Type B pancreatic cell (in vitro differentiated cells): ENCODE data around the gene FGF14. TPM values are rescaled to one million over a fixed set of nuclear protein-coding genes. Genes with fewer than 3 reads are reported as not detected.

Experiments
- DNase-seq: peaks from one replicate; pipeline ENCODE4 v3.0.0; 2021; ENCODE audit warnings: mixed read lengths; ENCODE audit not compliant: unreplicated experiment; ENCODE audit errors: extremely low spot score
- H3K27ac Mint-ChIP-seq: 2 replicates; pipeline ENCODE4 v1.8.0; 2021; ENCODE audit warnings: mild to moderate bottlenecking, mixed read lengths
- H3K27me3 Mint-ChIP-seq: 2 replicates; pipeline ENCODE4 v1.8.0; 2021; ENCODE audit warnings: mixed read lengths
- H3K36me3 Mint-ChIP-seq: 2 replicates; pipeline ENCODE4 v1.8.0; 2021; ENCODE audit warnings: mixed read lengths
- H3K4me1 Mint-ChIP-seq: one replicate; pipeline ENCODE4 v1.8.0; 2021; ENCODE audit warnings: mixed read lengths; ENCODE audit not compliant: unreplicated experiment
- H3K4me3 Mint-ChIP-seq: 2 replicates; pipeline ENCODE4 v1.8.0; 2021; ENCODE audit warnings: mild to moderate bottlenecking, mixed read lengths
- H3K9me3 Mint-ChIP-seq: 2 replicates; pipeline ENCODE4 v1.8.0; 2021; ENCODE audit warnings: mixed read lengths
- CTCF ChIP-seq: fragments of 200-600 bp; sonication (generic); conservative IDR thresholded peaks from 2 replicates; pipeline ENCODE4 v1.5.0; 2021; ENCODE audit warnings: antibody characterized with exemption, mild to moderate bottlenecking
- total RNA-seq: library from RNA; stranded (reverse); gene quantifications from 2 replicates; pipeline ENCODE4 v1.2.1, GENCODE V29; 2021; ENCODE audit warnings: low replicate concordance

Gene FGF14
- total RNA-seq, 1 donor from 2014 or later, result 4.2 TPM

DNA sequence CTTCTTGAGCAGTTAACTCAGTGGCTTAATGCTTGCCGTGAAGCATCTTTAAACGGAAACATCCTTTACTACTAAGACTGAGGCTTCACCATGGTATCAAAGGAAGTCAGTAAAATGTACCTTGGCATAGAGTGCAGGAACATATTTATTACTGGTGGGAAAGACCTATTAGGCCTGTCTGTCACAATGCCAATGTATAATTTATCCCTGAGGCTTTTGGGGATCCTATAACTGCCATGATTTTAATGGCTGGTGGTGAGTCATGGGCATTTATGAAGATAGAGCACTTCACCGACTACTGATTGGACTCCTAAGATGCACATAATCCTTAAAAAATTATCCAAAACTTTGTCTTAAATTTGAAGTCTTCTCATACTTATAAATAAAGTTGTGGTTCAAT is 79.6 kb downstream of the FGF14 start:
- H3K4me1 Mint-ChIP-seq, result no peaks in the 10 kb centered on the region
- no peak overlapping the region for H3K4me3 Mint-ChIP-seq
- TF ChIP-seq CTCF, result no peak
- no peaks in the 10 kb centered on the region for H3K9me3 Mint-ChIP-seq
- H3K36me3 Mint-ChIP-seq, result no peaks in the 10 kb centered on the region
- H3K27me3 Mint-ChIP-seq, result no peaks in the 10 kb centered on the region
- no peak for DNase-seq
- H3K27ac Mint-ChIP-seq, result no peak overlapping the region

DNA sequence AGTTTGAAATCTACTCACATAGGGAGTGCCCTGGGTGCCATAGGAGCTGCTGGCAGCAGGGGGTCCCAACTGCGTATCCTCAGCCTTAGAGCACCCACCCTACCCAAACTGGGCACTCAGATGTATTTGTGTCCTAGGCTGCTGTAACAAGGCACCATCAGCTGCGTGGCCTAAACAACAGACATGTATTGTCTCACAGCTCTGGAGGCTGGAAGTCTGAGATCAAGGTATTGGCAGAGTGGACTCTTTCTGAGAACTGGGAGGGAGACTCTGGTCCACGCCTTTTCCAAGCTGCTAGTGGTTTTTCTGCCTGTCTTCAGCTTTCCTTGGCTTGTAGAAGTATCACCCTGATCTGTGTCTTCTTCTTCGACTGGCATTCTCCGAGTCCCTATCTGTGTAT is 83.6 kb downstream of the FGF14 start:
- Mint-ChIP-seq H3K4me1 (no peaks in the 10 kb centered on the region), H3K4me3 (no peak overlapping the region), H3K27me3 (no peaks in the 10 kb centered on the region), H3K9me3 (no peaks in the 10 kb centered on the region), H3K27ac (no peak overlapping the region), H3K36me3 (no peaks in the 10 kb centered on the region)
- no peak for DNase-seq
- no peak for TF ChIP-seq CTCF

DNA sequence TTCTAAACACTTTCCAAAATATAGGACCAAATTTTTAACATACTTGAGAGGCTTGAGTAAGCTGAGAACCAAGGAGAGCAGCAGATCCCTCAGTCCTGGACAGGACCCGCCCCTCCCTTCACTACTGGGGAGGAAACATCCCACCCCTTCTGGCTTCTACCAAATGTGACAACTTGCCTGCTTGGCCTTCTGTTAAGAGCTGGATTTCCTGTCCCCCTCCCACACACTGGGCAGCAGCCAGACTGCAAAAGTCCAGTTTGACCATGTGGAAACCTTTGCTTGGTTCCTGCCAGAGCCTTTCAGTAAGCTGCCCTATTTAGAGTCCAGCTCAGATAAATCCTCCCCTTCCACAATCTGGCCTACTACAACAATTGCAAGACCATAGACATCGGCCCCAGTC is 84.3 kb downstream of the FGF14 start:
- Mint-ChIP-seq H3K9me3 (no peaks in the 10 kb centered on the region), H3K36me3 (no peaks in the 10 kb centered on the region), H3K4me3 (no peak overlapping the region), H3K27ac (no peak overlapping the region), H3K4me1 (no peaks in the 10 kb centered on the region), H3K27me3 (peaks cover 5% of the 10 kb centered on the region)
- TF ChIP-seq CTCF, result no peak
- DNase-seq, result no peak

- Mint-ChIP-seq H3K27ac (no peak overlapping the region), H3K27me3 (peaks cover 5% of the 10 kb centered on the region), H3K4me3 (no peak overlapping the region), H3K9me3 (no peaks in the 10 kb centered on the region), H3K36me3 (no peaks in the 10 kb centered on the region), H3K4me1 (no peaks in the 10 kb centered on the region)
- TF ChIP-seq CTCF, result no peak
- no peak for DNase-seq
Observed at GRCh38 chr13:102316732-102317131, 85.1 kb downstream of the FGF14 start.

DNA sequence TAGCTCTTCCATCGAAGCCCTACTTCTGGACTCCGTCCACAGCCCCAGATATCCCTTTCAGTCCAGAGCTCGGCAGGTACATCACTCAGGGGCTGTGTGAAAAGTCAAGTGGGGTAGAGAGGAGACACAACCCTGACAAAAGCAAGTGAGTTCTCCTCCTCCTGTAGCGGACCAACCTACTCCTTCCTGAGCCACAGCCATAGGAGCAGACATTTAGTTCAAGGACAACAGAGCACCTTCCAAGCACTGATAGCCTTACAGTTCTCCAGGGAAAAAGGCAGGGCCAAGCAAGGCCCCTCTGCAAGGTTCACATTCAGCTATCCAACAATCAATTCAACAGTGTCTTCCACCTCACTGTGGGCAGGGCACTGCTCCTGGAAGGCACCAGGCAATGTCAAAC is 89.0 kb downstream of the FGF14 start:
- TF ChIP-seq CTCF, result no peak
- H3K27me3 Mint-ChIP-seq, result peaks cover 11% of the 10 kb centered on the region
- H3K4me3 Mint-ChIP-seq, result no peak overlapping the region
- no peaks in the 10 kb centered on the region for H3K4me1 Mint-ChIP-seq
- H3K27ac Mint-ChIP-seq, result no peak overlapping the region
- no peaks in the 10 kb centered on the region for H3K9me3 Mint-ChIP-seq
- DNase-seq, result no peak
- H3K36me3 Mint-ChIP-seq, result no peaks in the 10 kb centered on the region

DNA sequence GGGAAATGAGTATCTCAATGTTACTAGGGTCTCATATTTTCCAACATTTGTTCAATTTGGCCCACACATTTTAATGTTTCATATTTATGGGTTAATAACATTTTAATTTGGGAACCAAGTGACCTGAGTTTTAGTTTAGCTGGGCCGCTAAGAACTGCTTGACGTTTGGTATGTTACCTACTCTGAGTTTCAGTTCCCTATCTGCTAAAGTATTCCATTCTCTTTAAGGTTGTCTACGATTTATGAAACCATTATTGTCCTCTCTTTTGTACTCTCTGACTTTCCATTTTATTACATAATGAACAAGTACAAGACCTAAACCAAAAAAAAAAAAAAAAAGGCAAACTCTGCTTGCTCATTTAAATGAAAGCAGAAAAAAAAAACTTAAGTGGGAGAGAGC is 89.9 kb downstream of the FGF14 start:
- Mint-ChIP-seq H3K4me3 (no peak overlapping the region), H3K9me3 (no peaks in the 10 kb centered on the region), H3K27ac (no peak overlapping the region), H3K27me3 (peaks cover 11% of the 10 kb centered on the region), H3K4me1 (no peaks in the 10 kb centered on the region), H3K36me3 (no peaks in the 10 kb centered on the region)
- no peak for TF ChIP-seq CTCF
- DNase-seq, result no peak
